GM19397 (cell line): ENCODE results near the gene CHAMP1.

Experiments
- ATAC-seq: cut with Tn5 transposase; IDR thresholded peaks from one replicate; pipeline ENCODE4 v1.9.1; 2021; ENCODE audit warnings: mild to moderate bottlenecking, moderate library complexity; ENCODE audit not compliant: unreplicated experiment

CHAMP1 gene

DNA sequence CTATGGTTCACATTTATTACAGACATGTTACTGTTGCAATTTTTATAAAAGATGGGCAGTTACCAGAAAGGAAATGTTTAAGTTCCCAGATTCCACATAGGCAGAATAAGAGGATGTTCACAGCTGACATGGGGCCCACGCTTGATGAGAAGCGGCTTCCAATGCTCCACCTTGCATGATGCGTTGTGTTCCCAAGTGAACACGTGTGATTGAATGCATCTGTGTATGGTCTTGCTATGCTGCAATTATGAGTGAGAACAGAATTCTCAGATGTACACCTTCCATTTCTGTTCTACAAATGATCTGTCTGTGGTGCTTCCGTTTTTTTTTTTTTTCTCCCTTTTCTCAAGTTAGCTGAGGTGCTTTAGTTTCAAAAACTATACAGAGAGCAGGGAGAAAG lies 17.4 kb upstream of the CHAMP1 start:
- ATAC-seq: no peak

DNA sequence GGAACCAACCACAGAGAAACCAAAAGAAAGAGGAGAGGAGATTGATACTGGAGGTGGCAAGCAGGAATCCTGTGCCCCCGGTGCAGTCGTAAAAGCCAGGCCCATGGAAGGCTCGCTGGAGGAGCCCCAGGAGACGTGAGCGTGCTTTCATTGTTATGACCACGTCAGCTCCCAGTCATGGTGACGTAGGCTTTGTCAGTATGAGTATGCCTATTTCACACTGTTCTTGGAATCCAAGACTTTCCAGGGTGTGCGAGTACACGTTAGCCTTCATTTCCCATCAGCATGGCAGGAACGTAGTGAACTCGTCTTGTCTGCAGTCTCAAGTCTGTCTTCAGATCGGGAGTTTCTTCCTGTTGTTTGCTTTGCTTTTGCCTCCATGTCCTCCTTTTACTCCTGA lies 15.4 kb upstream of the CHAMP1 start:
- no peak for ATAC-seq

DNA sequence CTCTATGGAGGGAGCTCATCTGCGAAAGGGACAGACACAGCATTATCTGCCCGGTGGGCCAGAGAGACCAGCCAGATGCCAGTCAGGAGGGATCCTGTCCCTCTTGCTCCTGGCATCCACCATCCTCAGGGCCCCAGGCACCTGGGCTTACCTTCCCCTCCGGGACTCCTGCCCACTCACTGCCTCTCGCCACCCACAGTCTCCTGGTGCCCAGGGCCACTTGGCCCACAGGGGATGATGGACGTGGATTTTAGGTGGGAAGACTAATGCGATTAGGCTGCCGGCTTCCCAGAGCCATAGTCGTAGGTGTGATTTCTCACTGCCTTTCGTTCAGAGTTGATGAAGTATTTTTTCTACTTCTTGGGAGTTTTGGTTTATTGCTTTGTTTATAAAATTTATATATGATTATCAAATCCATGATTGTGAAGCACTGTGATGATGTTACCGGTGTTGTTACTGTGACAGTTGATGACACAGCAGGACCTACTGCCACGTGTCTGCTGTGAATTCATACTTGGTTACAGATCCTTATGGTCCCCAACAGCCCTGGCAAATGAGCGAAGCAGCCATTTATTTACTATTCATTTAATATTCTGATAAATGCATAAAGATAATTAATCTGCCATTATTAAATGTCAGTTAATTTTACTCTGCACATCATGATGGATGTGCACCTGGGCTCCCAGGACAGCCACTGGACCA lies 14.5 kb upstream of the CHAMP1 start:
- ATAC-seq: no peak

DNA sequence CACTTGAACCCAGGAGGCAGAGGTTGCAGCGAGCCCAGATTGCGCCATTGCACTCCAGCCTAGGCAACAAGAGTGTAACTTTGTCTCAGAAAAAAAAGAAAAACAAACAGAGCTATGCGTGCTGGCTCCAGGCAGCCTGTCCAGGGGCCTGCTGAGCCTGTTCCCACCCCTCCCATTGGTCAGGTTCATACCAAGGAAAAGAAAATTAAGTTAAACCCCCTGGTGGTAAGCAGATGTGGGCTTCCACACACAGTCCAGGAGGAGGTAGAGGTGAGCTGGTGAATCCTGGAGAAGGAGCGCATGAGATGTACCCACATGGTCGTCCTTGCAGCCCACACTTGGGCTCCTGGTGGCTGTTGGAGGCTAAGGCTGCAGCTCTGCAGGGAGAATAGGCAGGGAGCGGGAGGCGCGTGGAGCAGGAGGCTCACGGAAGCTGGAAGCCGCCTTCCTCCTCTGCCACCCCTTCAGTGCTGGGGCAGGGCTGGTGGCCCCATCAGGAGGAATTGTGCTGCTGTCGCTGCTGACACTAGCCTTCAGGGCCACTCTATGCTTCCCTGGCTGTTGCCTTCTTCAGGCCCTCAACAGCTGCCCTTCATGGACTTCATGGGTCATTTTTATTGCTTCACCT lies 10.5 kb upstream of the CHAMP1 start:
- ATAC-seq: no peak

DNA sequence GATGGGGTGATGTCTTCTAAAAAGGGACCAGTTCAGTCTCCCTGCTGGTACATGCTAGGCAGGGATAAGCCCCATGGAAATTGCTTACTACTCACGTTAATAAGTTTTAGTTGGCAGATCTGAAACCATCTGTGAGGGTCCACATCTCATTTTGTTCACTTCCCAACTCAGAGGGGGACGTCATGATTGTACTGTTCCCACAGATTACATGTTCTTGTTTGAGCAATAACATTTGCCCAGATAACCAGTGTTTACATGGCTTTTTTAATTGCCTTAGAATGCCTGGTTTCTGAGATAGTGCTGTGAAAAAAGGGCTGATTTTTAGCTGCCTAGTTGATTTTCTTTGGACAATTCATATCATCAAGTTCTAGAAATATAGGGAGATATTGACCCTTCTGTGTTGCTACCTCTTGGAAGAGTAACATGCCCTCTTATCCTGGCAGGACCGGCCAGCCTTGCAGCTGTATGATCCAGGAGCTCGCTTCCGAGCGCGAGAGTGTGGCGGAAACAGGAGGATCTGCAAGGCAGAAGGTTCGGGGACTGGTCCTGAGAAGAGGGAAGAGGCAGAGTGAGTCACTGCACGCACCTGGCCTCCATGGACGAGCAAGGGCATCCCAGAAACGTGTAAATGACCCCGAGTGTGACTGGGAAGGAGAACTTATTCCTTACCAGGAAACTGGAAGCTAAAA lies 9.8 kb upstream of the CHAMP1 start:
- ATAC-seq: no peak

DNA sequence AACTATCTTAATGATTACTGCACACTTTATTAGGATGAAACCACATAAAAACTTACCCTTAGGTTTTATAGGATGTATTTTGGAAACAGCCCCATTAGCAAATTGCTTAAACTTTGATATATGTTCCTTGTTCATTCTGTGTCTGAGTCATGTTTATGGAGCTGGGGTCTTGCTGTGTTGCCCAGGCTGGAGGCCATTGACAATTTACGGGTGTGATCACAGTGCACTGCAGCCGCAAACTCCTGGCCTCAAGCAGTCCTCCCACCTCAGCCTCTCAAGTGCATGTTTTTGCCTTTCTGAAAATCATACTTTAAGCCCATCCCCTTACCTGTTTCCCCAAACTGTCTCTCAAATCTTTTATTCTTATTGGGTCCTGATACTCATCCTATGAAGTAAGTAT lies 5.2 kb upstream of the CHAMP1 start:
- no peak for ATAC-seq

DNA sequence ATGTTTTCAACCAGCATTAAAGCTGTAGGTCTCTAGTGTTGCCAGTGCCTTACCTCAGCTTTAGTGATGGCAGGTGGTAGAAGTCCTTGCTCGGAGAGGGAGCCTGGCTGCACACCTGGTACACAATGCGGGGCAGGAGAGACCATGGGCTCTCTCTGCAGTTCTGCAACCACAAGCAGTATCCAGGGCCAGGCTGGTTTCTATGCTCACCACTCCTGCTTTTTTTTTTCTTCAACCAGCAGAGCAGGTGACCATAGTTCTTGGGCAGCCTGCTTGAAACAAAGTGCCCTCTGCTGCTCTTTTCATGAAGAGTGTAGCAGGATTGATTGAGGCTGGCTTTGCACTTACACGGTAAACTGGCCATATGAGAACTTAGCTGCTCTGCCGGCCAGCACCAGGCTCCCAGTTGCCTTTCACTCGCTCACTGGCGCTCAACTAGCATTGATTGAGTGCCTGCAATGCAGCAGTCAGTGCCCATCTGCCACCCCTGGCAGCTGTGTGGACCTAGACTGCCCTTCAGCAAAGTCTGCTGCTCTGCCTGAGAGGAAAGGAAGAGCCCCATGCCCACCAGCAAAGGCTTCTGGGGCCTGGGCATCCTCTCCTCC lies 4.4 kb upstream of the CHAMP1 start:
- no peak for ATAC-seq

DNA sequence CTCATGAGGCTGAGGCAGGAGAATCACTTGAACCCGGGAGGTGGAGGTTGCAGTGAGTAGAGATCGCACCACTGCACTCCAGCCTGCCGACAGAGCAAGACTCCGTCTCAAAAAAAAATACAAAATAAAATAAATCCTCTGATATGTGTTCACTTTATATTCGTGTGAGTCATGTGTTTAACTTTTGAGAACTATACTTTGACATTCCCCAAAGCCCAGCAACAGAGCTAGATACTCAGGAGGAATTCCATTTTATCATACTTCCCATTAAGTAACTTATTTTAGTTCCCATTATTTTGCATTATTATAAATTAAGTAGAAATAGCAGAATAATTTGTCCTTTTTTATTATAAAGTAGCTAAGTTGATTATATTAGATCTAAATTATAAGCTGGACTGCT lies 3.3 kb upstream of the CHAMP1 start:
- no peak for ATAC-seq

DNA sequence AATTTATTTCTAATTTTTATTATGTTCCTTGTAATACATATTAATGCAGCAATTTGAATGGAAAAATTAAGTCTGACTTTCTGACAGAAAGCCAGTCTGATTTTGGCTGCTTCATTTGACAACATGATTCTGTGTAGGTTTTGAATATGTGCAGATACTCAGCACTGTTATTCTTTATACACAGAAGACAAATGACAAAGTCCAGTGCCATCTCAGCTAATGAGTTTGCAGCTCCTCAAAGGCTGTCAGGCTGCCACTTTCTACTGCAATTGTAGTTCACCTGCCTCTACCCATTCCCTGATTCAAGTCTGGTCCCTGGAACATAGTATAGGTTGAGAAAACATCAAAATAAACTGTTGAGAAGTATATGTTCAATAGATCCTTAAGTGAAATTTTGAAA lies 2.9 kb upstream of the CHAMP1 start:
- no peak for ATAC-seq

DNA sequence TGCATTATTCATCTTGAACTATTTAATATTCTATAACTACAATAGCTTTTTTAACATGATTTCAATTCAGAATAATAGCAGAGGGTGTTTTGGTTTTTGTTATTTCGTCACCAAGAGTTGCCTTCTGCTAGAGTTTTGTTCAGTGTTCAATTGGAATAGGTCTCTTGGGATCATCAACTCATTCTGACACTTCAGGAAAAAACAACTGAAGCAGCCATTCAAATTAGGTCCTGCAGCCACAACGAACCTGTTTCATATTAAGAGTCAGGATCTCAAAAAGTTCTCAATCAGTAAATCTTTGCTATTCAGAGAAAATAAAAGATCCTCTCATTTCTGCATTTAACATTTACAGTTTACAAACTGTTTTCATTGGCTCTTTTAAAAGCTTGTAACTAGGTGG lies 2.4 kb upstream of the CHAMP1 start:
- no peak for ATAC-seq

DNA sequence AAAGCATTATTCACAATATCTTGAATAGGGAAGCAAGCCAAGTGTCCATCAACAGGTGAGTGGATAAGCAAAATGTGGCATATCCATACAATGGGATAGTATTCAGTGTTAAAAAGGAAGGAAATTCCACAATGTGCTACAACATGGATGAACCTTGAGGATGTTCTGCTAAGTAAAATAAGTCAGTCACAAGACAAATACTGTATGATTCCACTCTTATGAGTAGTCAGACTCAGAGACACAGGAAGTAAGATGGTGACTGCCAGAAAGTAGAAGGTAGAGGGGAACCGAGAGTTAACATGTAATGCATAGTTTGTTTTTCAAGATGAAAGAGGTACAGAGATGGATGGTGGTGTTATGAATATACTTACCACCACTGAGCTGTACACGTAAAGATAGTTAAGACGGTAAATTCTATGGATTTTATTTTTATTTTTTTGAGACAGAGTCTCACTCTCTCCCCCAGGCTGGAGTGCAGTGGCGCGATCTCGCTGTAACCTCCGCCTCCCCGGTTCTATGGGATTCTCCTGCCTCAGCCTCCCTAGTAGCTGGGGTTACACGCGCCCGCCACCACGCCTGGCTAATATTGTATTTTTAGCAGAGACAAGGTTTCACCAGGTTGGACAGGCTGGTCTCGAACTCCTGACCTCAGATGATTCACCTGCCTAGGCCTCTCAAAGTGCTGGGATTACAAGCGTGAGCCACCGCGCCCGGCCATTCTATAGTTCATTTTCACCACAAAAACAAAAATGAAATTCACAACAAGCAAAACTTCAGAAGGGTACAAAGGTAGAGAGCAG lies 1.0 kb upstream of the CHAMP1 start:
- ATAC-seq: no peak

DNA sequence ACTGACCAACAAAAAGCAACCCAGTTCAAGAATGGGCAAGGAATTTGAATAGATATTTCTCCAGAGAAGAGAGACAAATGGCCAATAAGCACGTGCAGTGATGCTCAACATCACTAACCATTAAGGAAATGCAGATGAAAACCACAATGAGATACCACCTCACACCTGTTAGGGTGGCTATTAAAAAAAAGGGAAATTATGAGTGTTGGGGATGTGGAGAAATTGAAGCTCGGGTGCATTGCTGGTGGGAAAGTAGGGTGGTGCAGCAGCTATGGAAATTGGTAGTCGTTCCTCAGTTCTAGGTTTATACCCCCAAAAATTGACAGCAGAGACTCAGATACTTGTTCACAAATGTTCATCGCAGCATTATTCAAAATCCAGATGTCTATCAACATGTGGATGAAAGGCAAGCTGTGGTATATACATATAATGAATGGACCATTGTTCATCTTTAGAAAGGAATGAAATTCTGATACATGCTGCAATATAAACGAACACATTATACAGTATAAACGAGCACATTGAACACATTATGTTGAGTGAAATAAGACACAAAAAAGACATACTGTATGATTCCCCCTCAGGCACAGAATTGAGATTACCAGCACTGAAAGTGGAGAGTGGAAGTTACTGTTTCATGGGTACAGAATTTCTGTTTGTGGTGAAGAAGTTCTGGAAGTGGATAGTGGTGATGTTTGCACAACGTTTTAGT lies 927 bp downstream of the CHAMP1 start:
- ATAC-seq: no peak

DNA sequence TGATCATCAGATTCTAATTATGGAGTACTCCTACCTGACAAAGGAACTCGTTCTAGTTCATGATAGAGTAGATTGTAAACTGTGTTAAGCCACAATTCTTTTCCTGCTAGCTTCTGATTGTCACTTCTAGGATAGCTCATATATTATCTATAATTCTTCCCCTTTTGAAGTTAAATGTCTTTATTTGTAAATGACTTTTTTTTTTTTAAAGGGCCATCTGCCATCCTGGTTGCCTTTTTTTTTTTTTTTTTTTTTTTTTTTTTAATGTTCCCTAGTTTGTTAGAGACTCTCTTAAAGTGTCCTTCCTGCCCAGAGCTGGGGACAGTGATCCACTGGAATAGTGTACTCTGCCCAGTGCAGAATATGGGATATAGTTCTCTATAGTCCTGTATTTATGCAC lies 4.3 kb downstream of the CHAMP1 start:
- ATAC-seq: no peak

DNA sequence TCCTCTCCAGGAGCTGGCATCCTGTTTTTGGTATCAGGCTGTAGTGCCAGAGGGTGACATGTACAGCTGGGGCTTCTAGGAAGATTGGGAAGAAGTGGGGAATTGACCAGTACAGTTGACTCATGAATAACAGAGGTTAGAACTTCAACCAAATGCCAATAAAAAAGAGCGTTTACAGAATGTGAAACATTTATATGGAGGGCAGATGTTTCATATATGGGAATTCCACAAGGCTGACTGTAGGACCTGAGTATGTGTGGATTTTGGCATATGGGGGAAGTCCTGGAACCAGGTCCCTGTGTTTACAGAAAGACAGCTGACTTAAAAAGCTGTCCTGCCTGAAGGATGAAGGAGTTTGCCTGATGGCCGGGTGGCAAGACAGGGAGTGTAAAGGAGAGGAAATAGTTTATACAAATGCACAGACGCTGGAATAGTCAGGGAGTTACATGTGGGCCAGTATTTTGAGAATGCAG lies 5.2 kb downstream of the CHAMP1 start:
- no peak for ATAC-seq

DNA sequence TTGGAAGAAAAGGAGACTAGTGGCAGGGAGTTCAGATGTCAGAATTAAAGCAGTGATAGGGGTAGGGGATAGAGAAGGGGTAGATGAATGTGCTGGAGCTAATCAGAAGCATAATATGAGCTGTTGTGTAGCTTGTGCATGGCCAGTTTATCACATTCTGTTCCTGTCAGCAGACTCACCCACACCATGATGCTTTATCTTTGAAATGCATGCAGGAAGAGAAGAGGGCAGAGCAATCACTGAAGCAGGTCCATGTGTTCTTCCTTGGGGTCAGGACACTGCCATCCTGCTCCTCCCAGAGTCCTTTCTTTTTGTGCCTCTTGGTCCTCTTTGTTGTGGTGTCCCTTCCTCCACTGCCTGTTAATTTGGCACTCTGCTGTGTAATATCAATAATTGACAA lies 5.8 kb downstream of the CHAMP1 start:
- no peak for ATAC-seq

DNA sequence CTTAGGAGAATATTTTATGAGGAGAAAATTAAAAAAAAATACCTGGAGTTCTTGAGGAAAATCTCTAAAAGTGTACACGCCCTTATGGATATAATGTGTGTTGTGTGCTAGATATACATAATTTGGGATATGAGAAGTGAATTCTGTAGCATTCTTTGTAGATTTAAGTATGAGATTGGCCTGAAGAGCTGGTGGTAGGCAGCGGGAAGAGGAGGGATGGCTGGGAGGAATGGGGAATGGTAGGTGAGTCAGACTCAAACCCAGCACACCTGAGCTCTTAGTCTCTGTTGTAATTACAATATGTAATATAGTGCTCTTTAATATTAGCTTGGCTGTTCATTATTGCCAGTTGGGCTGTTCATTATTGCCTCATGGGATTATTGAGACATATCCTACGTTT lies 7.0 kb downstream of the CHAMP1 start:
- no peak for ATAC-seq

DNA sequence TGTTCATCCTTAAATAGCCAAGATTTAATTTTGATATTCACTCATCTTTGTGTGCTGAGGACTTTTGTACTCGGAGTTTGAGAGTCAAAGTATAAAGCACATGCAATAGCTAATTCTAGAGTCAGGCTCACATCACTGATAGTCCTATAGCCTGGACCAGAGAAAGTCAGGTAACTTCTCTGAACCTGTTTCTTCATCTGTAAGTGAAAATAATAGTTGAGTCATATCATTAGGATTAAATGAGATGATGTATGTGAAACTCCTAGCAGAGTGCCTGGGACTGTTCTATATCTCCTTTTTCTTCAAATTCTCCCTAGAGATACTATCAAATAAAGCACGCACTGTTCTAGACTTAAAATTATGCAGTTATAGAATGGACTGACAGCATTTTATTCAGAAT lies 9.0 kb downstream of the CHAMP1 start:
- no peak for ATAC-seq

DNA sequence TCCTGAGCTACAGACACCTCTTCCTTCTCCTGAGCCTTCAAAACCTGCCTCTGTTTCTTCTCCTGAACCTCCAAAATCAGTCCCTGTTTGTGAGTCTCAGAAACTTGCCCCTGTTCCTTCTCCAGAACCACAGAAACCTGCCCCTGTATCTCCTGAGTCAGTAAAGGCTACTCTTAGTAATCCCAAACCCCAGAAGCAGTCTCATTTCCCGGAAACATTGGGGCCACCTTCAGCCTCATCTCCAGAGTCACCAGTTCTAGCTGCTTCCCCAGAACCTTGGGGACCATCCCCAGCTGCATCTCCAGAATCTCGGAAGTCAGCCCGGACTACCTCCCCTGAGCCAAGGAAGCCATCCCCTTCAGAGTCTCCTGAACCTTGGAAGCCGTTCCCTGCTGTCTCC lies 10.0 kb downstream of the CHAMP1 start:
- no peak for ATAC-seq

DNA sequence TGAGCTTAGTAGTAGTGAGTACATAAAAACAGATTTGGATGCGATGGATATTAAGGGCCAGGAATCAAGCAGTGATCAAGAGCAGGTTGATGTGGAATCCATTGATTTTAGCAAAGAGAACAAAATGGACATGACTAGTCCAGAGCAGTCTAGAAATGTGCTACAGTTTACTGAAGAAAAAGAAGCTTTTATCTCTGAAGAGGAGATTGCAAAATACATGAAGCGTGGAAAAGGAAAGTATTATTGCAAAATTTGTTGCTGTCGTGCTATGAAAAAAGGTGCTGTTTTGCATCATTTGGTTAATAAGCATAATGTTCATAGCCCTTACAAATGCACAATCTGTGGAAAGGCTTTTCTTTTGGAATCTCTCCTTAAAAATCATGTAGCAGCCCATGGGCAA lies 11.4 kb downstream of the CHAMP1 start:
- no peak for ATAC-seq

DNA sequence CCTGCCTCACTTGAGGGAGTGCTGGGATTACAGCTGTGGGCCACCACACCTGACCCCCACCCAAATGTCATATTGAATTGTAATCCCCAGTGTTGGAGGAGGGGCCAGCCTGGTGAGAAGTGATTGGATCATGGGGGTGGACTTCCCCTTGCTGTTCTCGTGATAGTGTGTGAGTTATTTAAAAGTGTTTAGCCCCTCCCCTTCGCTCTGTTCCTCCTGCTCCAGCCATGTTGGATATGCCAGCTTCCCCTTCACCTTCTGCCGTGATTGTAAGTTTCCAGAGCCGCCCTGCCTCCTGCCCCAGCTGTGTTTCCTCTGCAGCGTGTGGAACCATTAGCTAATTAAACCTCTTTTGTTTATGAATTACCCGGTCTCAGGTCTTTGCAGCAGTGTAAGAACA lies 13.7 kb downstream of the CHAMP1 start:
- no peak for ATAC-seq
